PC-3 (cell line): ENCODE results near the gene CASP8.

Source experiments
- EZH2 ChIP-seq: fragments of 300-600 bp; sonication (generic); IDR thresholded peaks from one replicate; pipeline ENCODE4 v1.6.1; 2017; ENCODE audit warnings: antibody characterized with exemption, mild to moderate bottlenecking, low read length; ENCODE audit not compliant: unreplicated experiment
- EZH2phosphoT487 ChIP-seq: fragments of 300-600 bp; sonication (generic); IDR thresholded peaks from 2 replicates; pipeline ENCODE4 v1.6.1; 2018; ENCODE audit warnings: mild to moderate bottlenecking, antibody characterized with exemption, low read length, borderline replicate concordance
- TF ChIP-seq, protein P1 (sequence below): fragments of 300-600 bp; sonication (generic); conservative IDR thresholded peaks from 2 replicates; pipeline ENCODE4 v1.5.1; 2017; ENCODE audit warnings: antibody characterized with exemption, low read depth, mild to moderate bottlenecking, low read length

DNA sequence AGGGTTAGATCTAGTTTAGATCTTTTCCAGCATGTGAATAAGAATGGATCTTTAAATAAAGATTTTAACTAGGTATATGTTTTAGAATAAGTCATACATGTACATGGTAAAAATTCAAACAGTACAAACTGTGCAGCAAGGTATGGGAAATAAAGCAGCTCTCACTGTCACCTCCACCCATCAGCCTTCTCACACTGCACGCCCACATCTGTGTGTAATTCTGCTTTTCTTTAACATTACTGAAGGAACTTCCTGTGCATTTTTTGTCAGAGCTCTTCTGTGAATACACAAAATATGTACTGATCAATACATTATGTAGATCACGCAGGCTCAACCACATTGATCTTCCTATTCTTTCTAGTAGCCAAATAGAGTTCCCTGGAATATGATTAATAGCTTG lies 3.4 kb downstream of the CASP8 start:
- TF ChIP-seq, protein P1, sequence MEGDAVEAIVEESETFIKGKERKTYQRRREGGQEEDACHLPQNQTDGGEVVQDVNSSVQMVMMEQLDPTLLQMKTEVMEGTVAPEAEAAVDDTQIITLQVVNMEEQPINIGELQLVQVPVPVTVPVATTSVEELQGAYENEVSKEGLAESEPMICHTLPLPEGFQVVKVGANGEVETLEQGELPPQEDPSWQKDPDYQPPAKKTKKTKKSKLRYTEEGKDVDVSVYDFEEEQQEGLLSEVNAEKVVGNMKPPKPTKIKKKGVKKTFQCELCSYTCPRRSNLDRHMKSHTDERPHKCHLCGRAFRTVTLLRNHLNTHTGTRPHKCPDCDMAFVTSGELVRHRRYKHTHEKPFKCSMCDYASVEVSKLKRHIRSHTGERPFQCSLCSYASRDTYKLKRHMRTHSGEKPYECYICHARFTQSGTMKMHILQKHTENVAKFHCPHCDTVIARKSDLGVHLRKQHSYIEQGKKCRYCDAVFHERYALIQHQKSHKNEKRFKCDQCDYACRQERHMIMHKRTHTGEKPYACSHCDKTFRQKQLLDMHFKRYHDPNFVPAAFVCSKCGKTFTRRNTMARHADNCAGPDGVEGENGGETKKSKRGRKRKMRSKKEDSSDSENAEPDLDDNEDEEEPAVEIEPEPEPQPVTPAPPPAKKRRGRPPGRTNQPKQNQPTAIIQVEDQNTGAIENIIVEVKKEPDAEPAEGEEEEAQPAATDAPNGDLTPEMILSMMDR: no peak
- no peak for TF ChIP-seq EZH2
- no peak for TF ChIP-seq EZH2phosphoT487
